Activated naive CD4-positive, alpha-beta T cell treated with anti-CD3 and anti-CD28 coated beads, Interleukin-2, amount 10 ng/mL, durations not matched to agents 7 days and 5 days (primary cell): ENCODE measurements around the gene THBS2.

Source experiments
- CTCF ChIA-PET: fragments of 350-600 bp; sonication (Branson Sonifier 250); formaldehyde crosslinking; loops from one replicate; lab custom pipeline; 2021; ENCODE audit warnings: antibody characterized with exemption; lab: Charles Lee
- DNase-seq: peaks from one replicate; pipeline ENCODE4 v3.0.0-alpha.2; 2020
- H3K27ac Mint-ChIP-seq: one replicate; pipeline ENCODE4 v1.8.0; 2021; ENCODE audit warnings: mild to moderate bottlenecking, moderate library complexity, mixed read lengths
- H3K27me3 Mint-ChIP-seq: one replicate; pipeline ENCODE4 v1.8.0; 2021; ENCODE audit warnings: mild to moderate bottlenecking, mixed read lengths
- H3K36me3 Mint-ChIP-seq: one replicate; pipeline ENCODE4 v1.8.0; 2021; ENCODE audit warnings: mixed read lengths
- H3K4me1 Mint-ChIP-seq: one replicate; pipeline ENCODE4 v1.8.0; 2021; ENCODE audit warnings: mixed read lengths
- H3K4me3 Mint-ChIP-seq: one replicate; pipeline ENCODE4 v1.8.0; 2021; ENCODE audit warnings: mild to moderate bottlenecking, moderate library complexity, mixed read lengths
- H3K9me3 Mint-ChIP-seq: one replicate; pipeline ENCODE4 v1.8.0; 2021; ENCODE audit warnings: mixed read lengths

The THBS2 gene

GRCh38 chr6:169248521-169248971 lies 5.1 kb downstream of the THBS2 start:
- no peaks in the 10 kb centered on the region for H3K4me1 Mint-ChIP-seq
- peaks cover 33% of the 10 kb centered on the region for H3K27me3 Mint-ChIP-seq
- no peak overlapping the region for H3K4me3 Mint-ChIP-seq
- no peak for DNase-seq
- peaks cover 11% of the 10 kb centered on the region for H3K9me3 Mint-ChIP-seq
- H3K36me3 Mint-ChIP-seq = no peaks in the 10 kb centered on the region
- CTCF ChIA-PET = no interaction called here
- H3K27ac Mint-ChIP-seq = no peak overlapping the region

DNA sequence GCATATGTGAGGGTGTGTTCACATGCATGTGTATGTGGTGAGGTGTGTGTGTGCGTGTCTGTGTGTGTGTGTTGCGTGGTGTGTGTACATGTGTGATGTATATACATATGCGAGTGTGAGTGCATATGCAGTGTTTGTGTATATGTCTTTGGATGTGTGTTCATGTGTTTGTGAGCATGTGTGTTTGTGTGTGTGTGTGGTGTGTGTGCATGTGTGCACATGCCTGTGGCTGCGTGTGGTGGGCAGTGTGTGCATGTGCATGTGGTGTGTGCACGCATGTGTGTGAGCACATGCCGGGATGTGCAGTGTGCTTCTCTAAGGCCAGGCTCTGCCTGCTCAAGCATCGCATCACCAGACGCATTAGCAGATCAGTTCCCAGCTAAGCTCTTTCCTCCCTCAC lies 5.7 kb downstream of the THBS2 start:
- Mint-ChIP-seq H3K27me3 (peaks cover 28% of the 10 kb centered on the region), H3K36me3 (no peaks in the 10 kb centered on the region), H3K4me1 (no peaks in the 10 kb centered on the region), H3K4me3 (no peak overlapping the region), H3K27ac (no peak overlapping the region), H3K9me3 (peaks cover 11% of the 10 kb centered on the region)
- CTCF ChIA-PET = no interaction called here
- no peak for DNase-seq

DNA sequence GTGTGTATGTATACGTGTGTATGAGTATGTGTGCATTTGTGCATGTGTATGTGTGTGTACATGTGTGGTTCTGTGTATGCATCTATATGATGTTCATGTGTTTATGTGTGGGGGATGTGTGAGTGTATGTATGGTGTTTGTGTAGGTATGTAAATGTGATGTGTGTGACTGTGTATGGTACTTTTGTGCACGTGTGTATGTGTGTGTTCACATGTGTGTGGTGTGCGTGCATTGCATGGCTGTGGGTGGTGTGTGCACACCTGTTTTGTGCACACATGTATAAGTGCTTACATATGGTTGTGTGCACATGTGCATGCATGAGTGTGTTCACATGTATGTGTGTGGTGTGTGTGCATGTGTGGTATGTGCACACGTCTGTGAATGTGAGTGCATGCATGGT lies 6.2 kb downstream of the THBS2 start:
- Mint-ChIP-seq H3K4me1 (no peaks in the 10 kb centered on the region), H3K36me3 (no peaks in the 10 kb centered on the region), H3K27me3 (peaks cover 22% of the 10 kb centered on the region), H3K27ac (no peak overlapping the region), H3K4me3 (no peak overlapping the region), H3K9me3 (peaks cover 11% of the 10 kb centered on the region)
- CTCF ChIA-PET = no interaction called here
- no peak for DNase-seq

DNA sequence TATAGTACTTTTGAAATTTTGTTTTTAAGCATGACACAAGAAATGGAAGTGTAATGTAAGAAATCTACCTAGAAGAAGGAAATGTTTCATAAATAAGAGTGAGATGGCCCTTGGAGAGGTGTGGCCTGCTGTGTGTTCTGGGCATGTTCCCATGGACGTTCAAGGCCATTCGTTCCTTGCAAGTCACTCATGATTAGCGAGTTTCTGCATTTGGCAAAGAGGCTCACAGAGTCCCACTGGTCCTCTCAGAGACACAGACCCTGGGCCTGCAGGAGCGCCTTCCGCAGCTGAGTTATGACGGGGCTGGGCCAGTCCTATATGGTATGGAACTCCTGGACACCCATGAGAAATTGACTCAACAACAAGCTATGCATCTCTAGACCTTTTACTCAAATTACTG lies 7.2 kb downstream of the THBS2 start:
- no peaks in the 10 kb centered on the region for H3K4me1 Mint-ChIP-seq

GRCh38 chr6:169244684-169245383 lies 8.8 kb downstream of the THBS2 start:
- peaks cover 11% of the 10 kb centered on the region for H3K9me3 Mint-ChIP-seq
- CTCF ChIA-PET = no interaction called here
- H3K27ac Mint-ChIP-seq = no peak overlapping the region
- H3K4me1 Mint-ChIP-seq = no peaks in the 10 kb centered on the region
- H3K36me3 Mint-ChIP-seq = no peaks in the 10 kb centered on the region
- no peak for DNase-seq
- H3K4me3 Mint-ChIP-seq = no peak overlapping the region
- peaks cover 4% of the 10 kb centered on the region for H3K27me3 Mint-ChIP-seq

More for the DNA sequence above, 7.2 kb downstream of the THBS2 start:
- CTCF ChIA-PET = no interaction called here
- no peak overlapping the region for H3K27ac Mint-ChIP-seq
- no peaks in the 10 kb centered on the region for H3K36me3 Mint-ChIP-seq
- H3K9me3 Mint-ChIP-seq = peaks cover 11% of the 10 kb centered on the region
- H3K27me3 Mint-ChIP-seq = peaks cover 13% of the 10 kb centered on the region
- H3K4me3 Mint-ChIP-seq = no peak overlapping the region
- no peak for DNase-seq

DNA sequence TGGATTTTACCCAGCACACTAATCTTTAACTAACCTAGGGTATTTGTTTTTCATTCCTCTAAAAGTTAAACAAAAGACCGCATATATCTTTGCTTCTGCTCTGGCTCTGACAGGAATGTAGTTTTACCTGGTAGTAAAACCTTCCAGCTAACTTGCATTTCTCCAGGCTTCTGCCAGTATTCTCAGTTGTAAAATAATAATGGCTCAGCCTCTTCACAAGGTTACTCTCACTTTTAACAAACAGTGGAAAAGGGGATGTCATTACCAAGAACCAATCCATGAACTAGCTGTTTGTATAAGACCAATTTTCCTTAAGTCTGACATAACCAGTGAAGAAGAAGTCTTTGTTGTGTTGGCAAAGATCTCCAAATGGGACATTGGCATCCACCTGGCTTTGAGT lies 10.0 kb downstream of the THBS2 start:
- peaks cover 11% of the 10 kb centered on the region for H3K9me3 Mint-ChIP-seq
- no peaks in the 10 kb centered on the region for H3K36me3 Mint-ChIP-seq
- CTCF ChIA-PET = no interaction called here
- no peak for DNase-seq
- H3K27ac Mint-ChIP-seq = no peak overlapping the region
- H3K4me3 Mint-ChIP-seq = no peak overlapping the region
- H3K4me1 Mint-ChIP-seq = no peaks in the 10 kb centered on the region
- H3K27me3 Mint-ChIP-seq = peaks cover 3% of the 10 kb centered on the region

- Mint-ChIP-seq H3K4me3 (no peak overlapping the region), H3K27ac (no peak overlapping the region), H3K9me3 (peaks cover 11% of the 10 kb centered on the region), H3K4me1 (no peaks in the 10 kb centered on the region), H3K36me3 (no peaks in the 10 kb centered on the region), H3K27me3 (no peaks in the 10 kb centered on the region)
- DNase-seq = no peak
- CTCF ChIA-PET = no interaction called here
These were observed 10.5 kb downstream of the THBS2 start for GRCh38 chr6:169243186-169243585.

- Mint-ChIP-seq H3K4me3 (no peak overlapping the region), H3K9me3 (no peaks in the 10 kb centered on the region), H3K36me3 (no peaks in the 10 kb centered on the region), H3K27ac (no peak overlapping the region), H3K27me3 (no peaks in the 10 kb centered on the region), H3K4me1 (no peaks in the 10 kb centered on the region)
- no peak for DNase-seq
- CTCF ChIA-PET = no interaction called here
These were observed 11.8 kb downstream of the THBS2 start for GRCh38 chr6:169241688-169242350.

GRCh38 chr6:169240591-169241390 lies 12.9 kb downstream of the THBS2 start:
- H3K36me3 Mint-ChIP-seq = no peaks in the 10 kb centered on the region
- no peaks in the 10 kb centered on the region for H3K9me3 Mint-ChIP-seq
- CTCF ChIA-PET = no interaction called here
- no peak overlapping the region for H3K4me3 Mint-ChIP-seq
- H3K4me1 Mint-ChIP-seq = no peaks in the 10 kb centered on the region
- DNase-seq = no peak
- no peak overlapping the region for H3K27ac Mint-ChIP-seq
- no peaks in the 10 kb centered on the region for H3K27me3 Mint-ChIP-seq

GRCh38 chr6:169240125-169240524 lies 13.5 kb downstream of the THBS2 start:
- H3K4me3 Mint-ChIP-seq = no peak overlapping the region
- CTCF ChIA-PET = no interaction called here
- H3K27me3 Mint-ChIP-seq = no peaks in the 10 kb centered on the region
- DNase-seq = no peak
- H3K9me3 Mint-ChIP-seq = peaks cover 5% of the 10 kb centered on the region
- no peaks in the 10 kb centered on the region for H3K36me3 Mint-ChIP-seq
- H3K4me1 Mint-ChIP-seq = no peaks in the 10 kb centered on the region
- H3K27ac Mint-ChIP-seq = no peak overlapping the region

DNA sequence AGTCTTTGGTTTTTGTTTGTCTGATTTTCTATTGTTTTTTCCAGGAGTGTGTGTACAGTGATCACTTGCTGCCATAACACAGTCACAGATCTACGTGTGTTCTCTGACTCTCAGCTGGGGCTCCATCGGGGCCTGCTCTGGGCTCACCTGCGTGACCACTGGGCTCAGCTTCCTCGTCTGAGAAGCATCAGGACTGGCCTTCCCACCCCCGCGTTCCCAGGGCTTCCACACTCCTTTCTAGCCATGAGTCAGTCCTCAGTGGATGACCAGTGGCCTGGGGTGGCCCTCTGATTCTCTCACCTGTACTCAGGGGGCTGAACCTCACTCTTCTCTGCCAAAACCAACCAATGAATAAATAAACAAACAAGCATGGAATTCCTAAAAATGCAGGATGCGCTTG lies 14.5 kb downstream of the THBS2 start:
- Mint-ChIP-seq H3K4me3 (no peak overlapping the region), H3K4me1 (no peaks in the 10 kb centered on the region)

DNA sequence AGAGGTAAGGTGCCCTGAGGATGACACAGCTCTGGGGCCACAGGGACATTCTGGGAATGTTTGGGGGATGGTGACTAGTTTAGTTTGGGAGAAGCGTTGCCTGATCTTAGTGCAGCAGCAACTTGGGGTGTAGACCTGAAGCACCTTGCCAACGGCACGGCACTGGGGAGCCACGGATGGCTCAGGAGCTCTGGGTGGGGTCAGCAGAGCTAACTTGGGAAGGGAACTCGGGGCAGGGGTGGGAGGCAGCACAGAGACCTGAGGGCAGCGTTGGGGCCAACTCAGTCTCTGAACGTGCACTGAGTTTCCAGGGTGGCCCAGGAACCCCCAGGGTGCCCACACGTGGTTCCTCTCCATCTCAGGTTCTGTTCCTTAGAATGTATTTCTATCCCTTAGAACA lies 14.9 kb downstream of the THBS2 start:
- H3K36me3 Mint-ChIP-seq = peaks cover 2% of the 10 kb centered on the region
- H3K27me3 Mint-ChIP-seq = no peaks in the 10 kb centered on the region
- H3K9me3 Mint-ChIP-seq = peaks cover 17% of the 10 kb centered on the region
- no peak overlapping the region for H3K4me3 Mint-ChIP-seq
- CTCF ChIA-PET = no interaction called here
- no peaks in the 10 kb centered on the region for H3K4me1 Mint-ChIP-seq
- H3K27ac Mint-ChIP-seq = no peak overlapping the region
- no peak for DNase-seq

More for the DNA sequence above, 14.5 kb downstream of the THBS2 start:
- no peak overlapping the region for H3K27ac Mint-ChIP-seq
- peaks cover 13% of the 10 kb centered on the region for H3K9me3 Mint-ChIP-seq
- DNase-seq = no peak
- CTCF ChIA-PET = no interaction called here
- H3K36me3 Mint-ChIP-seq = peaks cover 2% of the 10 kb centered on the region
- H3K27me3 Mint-ChIP-seq = no peaks in the 10 kb centered on the region

GRCh38 chr6:169237496-169238134 lies 16.0 kb downstream of the THBS2 start:
- H3K4me1 Mint-ChIP-seq = no peaks in the 10 kb centered on the region
- peaks cover 2% of the 10 kb centered on the region for H3K36me3 Mint-ChIP-seq
- H3K27ac Mint-ChIP-seq = no peak overlapping the region
- no peak for DNase-seq
- CTCF ChIA-PET = no interaction called here
- peaks cover 27% of the 10 kb centered on the region for H3K9me3 Mint-ChIP-seq
- no peak overlapping the region for H3K4me3 Mint-ChIP-seq
- no peaks in the 10 kb centered on the region for H3K27me3 Mint-ChIP-seq

GRCh38 chr6:169236988-169237387 lies 16.7 kb downstream of the THBS2 start:
- CTCF ChIA-PET = no interaction called here
- Mint-ChIP-seq H3K36me3 (peaks cover 2% of the 10 kb centered on the region), H3K27me3 (no peaks in the 10 kb centered on the region), H3K9me3 (peaks cover 27% of the 10 kb centered on the region), H3K4me3 (no peak overlapping the region), H3K4me1 (no peaks in the 10 kb centered on the region), H3K27ac (no peak overlapping the region)
- no peak for DNase-seq
